GM23338 (cell line): ENCODE measurements around the gene CHST11. TPM values are rescaled to one million over a fixed set of nuclear protein-coding genes. Genes with fewer than 3 reads are reported as not detected.

Experiments used
- ATAC-seq: fragments of 200-7000 bp; cut with Tn5 transposase; 3 replicates; pipeline ENCODE4 v1.9.1; 2020
- DNase-seq: peaks from one replicate; pipeline ENCODE4 v3.0.0-alpha.2; 2015; ENCODE audit warnings: low spot score
- H2AFZ ChIP-seq: fragments of 200-600 bp; sonication (generic); 2 replicates; pipeline ENCODE4 v1.8.0; 2016; ENCODE audit warnings: antibody characterized with exemption, mild to moderate bottlenecking, moderate library complexity
- H3F3A ChIP-seq: fragments of 200-600 bp; sonication (generic); replicated peaks from 2 replicates; pipeline ENCODE4 v1.8.0; 2017; ENCODE audit warnings: antibody characterized with exemption, mixed run types, low read depth
- H3K27ac ChIP-seq: fragments of 200-600 bp; sonication (generic); 2 replicates; pipeline ENCODE4 v1.6.1; 2016; ENCODE audit warnings: low read depth
- H3K27me3 ChIP-seq: fragments of 200-600 bp; sonication (generic); 2 replicates; pipeline ENCODE4 v1.8.0; 2016; ENCODE audit warnings: mild to moderate bottlenecking, mixed run types, moderate library complexity; ENCODE audit not compliant: insufficient read depth
- H3K36me3 ChIP-seq: fragments of 200-600 bp; sonication (generic); 2 replicates; pipeline ENCODE4 v1.8.0; 2016; ENCODE audit warnings: mild to moderate bottlenecking; ENCODE audit not compliant: insufficient read depth
- H3K4me1 ChIP-seq: fragments of 200-600 bp; sonication (generic); 2 replicates; pipeline ENCODE4 v1.8.0; 2016; ENCODE audit warnings: mild to moderate bottlenecking, moderate library complexity; ENCODE audit not compliant: insufficient read depth
- H3K4me2 ChIP-seq: fragments of 200-600 bp; sonication (generic); 2 replicates; pipeline ENCODE4 v1.7.1; 2017; ENCODE audit warnings: mixed run types
- H3K4me3 ChIP-seq: fragments of 200-600 bp; sonication (generic); 2 replicates; pipeline ENCODE4 v1.6.1; 2016; ENCODE audit warnings: mixed run types
- H3K79me2 ChIP-seq: fragments of 200-600 bp; sonication (generic); replicated peaks from 2 replicates; pipeline ENCODE4 v1.8.0; 2017; ENCODE audit warnings: mild to moderate bottlenecking; ENCODE audit not compliant: insufficient read depth
- H3K9me2 ChIP-seq: fragments of 200-600 bp; sonication (generic); 2 replicates; pipeline ENCODE4 v1.8.0; 2017; ENCODE audit not compliant: insufficient read depth
- H4K20me1 ChIP-seq: fragments of 200-600 bp; sonication (generic); replicated peaks from 2 replicates; pipeline ENCODE4 v1.8.0; 2017; ENCODE audit warnings: mild to moderate bottlenecking; ENCODE audit not compliant: insufficient read depth
- H3K27ac Mint-ChIP-seq: 2 replicates; pipeline ENCODE4 v1.8.0; 2020; ENCODE audit warnings: inconsistent platforms, mild to moderate bottlenecking, moderate library complexity, mixed read lengths
- H3K27me3 Mint-ChIP-seq: 3 replicates; pipeline ENCODE4 v1.8.0; 2022; ENCODE audit warnings: low read depth, mild to moderate bottlenecking, moderate library complexity, mixed read lengths, inconsistent platforms; ENCODE audit not compliant: insufficient read depth, poor library complexity
- H3K36me3 Mint-ChIP-seq: 3 replicates; pipeline ENCODE4 v1.8.0; 2021; ENCODE audit warnings: low read depth, mild to moderate bottlenecking, inconsistent platforms, moderate library complexity, mixed read lengths
- H3K4me1 Mint-ChIP-seq: 3 replicates; pipeline ENCODE4 v1.8.0; 2020; ENCODE audit warnings: mild to moderate bottlenecking, inconsistent platforms, mixed read lengths
- H3K4me3 Mint-ChIP-seq: 3 replicates; pipeline ENCODE4 v1.8.0; 2021; ENCODE audit warnings: moderate library complexity, mild to moderate bottlenecking, inconsistent platforms, mixed read lengths
- H3K9me3 Mint-ChIP-seq: 3 replicates; pipeline ENCODE4 v1.8.0; 2020; ENCODE audit warnings: moderate library complexity, mild to moderate bottlenecking, inconsistent platforms, mixed read lengths
- CREB1 ChIP-seq: fragments of 250-450 bp; sonication (Bioruptor Pico); IDR thresholded peaks from 2 replicates; pipeline ENCODE4 v1.5.0; 2020; ENCODE audit warnings: low read depth, mild to moderate bottlenecking, moderate library complexity
- EZH2 ChIP-seq: fragments of 200-600 bp; sonication (generic); IDR thresholded peaks from one replicate; pipeline ENCODE4 v1.8.0; 2017; ENCODE audit warnings: antibody characterized with exemption, mild to moderate bottlenecking, low read depth; ENCODE audit not compliant: unreplicated experiment
- EZH2phosphoT487 ChIP-seq: fragments of 200-600 bp; sonication (generic); IDR thresholded peaks from one replicate; pipeline ENCODE4 v1.8.1; 2018; ENCODE audit warnings: antibody characterized with exemption; ENCODE audit not compliant: unreplicated experiment
- JUNB ChIP-seq: IDR thresholded peaks from one replicate; pipeline ENCODE4 v1.6.1; 2016; ENCODE audit warnings: antibody characterized with exemption; ENCODE audit not compliant: unreplicated experiment
- NANOG ChIP-seq: IDR thresholded peaks from 2 replicates; pipeline ENCODE4 v1.6.1; 2016; ENCODE audit warnings: antibody characterized with exemption, borderline replicate concordance
- POLR2AphosphoS5 ChIP-seq: IDR thresholded peaks from 2 replicates; pipeline ENCODE4 v1.6.1; 2016; ENCODE audit warnings: antibody characterized with exemption, low read depth
- STAT1 ChIP-seq: IDR thresholded peaks from one replicate; pipeline ENCODE4 v1.6.1; 2016; ENCODE audit warnings: antibody characterized with exemption; ENCODE audit not compliant: unreplicated experiment
- ZNF331 ChIP-seq: fragments of 250-450 bp; sonication (Bioruptor Pico); IDR thresholded peaks from 2 replicates; pipeline ENCODE4 v1.5.0; 2020; ENCODE audit warnings: low read depth, mild to moderate bottlenecking, moderate library complexity
- polyA plus RNA-seq: library from polyadenylated mRNA; unstranded; fragments of >200 nt; fragmentation: Nextera tagmentation; extraction: Ambion mirVana; gene quantifications from 2 replicates; pipeline ENCODE4 v1.2.1, GENCODE V29; 2016
- total RNA-seq: library from RNA; depleted of rRNA; stranded (reverse); fragments of >200 nt; shearing (Covaris generic); gene quantifications from 2 replicates; pipeline ENCODE4 v1.2.3, GENCODE V29; 2014
- TF ChIP-seq, protein P1 (sequence below): IDR thresholded peaks from one replicate; pipeline ENCODE4 v1.6.1; 2018; ENCODE audit warnings: antibody characterized with exemption; ENCODE audit not compliant: unreplicated experiment
- TF ChIP-seq, protein P2 (sequence below), 2 experiments: fragments of 200-600 bp in 1 of 2; sonication (generic) in 1 of 2; conservative IDR thresholded peaks; 2 replicates each; pipeline versions ENCODE4 v1.5.1 to v1.6.1; 2016 to 2017; ENCODE audit warnings: antibody characterized with exemption in 2 of 2, low read depth in 2 of 2, mild to moderate bottlenecking in 2 of 2, moderate library complexity in 1 of 2

The CHST11 gene
- total and polyA plus RNA-seq, 2 experiments from 2014 or later: 7.7 to 25.7 TPM

DNA sequence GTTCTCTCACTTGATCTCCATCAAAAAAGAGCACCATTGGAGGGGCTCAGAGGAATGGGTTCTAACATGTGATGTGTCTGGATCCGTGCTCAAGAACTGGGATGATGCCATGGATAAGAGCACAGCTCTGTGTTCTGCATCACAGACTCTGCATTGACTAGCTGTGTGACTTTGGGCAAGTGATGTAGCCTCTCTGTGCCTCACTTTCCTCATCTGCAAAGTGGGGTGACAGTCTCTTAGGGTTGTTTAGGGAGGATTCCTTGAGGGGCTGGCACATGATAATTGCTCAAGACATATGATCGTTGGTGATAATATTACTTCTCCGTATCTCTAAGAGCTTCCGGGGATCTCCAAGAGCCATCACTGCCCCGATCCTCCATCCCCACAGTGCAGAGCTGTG is 202.3 kb downstream of the CHST11 start (continued):
- TF ChIP-seq, protein P1, sequence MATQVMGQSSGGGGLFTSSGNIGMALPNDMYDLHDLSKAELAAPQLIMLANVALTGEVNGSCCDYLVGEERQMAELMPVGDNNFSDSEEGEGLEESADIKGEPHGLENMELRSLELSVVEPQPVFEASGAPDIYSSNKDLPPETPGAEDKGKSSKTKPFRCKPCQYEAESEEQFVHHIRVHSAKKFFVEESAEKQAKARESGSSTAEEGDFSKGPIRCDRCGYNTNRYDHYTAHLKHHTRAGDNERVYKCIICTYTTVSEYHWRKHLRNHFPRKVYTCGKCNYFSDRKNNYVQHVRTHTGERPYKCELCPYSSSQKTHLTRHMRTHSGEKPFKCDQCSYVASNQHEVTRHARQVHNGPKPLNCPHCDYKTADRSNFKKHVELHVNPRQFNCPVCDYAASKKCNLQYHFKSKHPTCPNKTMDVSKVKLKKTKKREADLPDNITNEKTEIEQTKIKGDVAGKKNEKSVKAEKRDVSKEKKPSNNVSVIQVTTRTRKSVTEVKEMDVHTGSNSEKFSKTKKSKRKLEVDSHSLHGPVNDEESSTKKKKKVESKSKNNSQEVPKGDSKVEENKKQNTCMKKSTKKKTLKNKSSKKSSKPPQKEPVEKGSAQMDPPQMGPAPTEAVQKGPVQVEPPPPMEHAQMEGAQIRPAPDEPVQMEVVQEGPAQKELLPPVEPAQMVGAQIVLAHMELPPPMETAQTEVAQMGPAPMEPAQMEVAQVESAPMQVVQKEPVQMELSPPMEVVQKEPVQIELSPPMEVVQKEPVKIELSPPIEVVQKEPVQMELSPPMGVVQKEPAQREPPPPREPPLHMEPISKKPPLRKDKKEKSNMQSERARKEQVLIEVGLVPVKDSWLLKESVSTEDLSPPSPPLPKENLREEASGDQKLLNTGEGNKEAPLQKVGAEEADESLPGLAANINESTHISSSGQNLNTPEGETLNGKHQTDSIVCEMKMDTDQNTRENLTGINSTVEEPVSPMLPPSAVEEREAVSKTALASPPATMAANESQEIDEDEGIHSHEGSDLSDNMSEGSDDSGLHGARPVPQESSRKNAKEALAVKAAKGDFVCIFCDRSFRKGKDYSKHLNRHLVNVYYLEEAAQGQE: no peak
- no peak for TF ChIP-seq NANOG
- TF ChIP-seq, protein P2, sequence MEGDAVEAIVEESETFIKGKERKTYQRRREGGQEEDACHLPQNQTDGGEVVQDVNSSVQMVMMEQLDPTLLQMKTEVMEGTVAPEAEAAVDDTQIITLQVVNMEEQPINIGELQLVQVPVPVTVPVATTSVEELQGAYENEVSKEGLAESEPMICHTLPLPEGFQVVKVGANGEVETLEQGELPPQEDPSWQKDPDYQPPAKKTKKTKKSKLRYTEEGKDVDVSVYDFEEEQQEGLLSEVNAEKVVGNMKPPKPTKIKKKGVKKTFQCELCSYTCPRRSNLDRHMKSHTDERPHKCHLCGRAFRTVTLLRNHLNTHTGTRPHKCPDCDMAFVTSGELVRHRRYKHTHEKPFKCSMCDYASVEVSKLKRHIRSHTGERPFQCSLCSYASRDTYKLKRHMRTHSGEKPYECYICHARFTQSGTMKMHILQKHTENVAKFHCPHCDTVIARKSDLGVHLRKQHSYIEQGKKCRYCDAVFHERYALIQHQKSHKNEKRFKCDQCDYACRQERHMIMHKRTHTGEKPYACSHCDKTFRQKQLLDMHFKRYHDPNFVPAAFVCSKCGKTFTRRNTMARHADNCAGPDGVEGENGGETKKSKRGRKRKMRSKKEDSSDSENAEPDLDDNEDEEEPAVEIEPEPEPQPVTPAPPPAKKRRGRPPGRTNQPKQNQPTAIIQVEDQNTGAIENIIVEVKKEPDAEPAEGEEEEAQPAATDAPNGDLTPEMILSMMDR (conservative IDR thresholded peaks at IDR 0.05; ENCODE audit: low read depth in 2 of 2): no peak
- TF ChIP-seq STAT1: no peak

- peaks cover 6% of the 10 kb centered on the region for H3K27me3 Mint-ChIP-seq
- no peaks in the 10 kb centered on the region for H3K36me3 Mint-ChIP-seq
- no peak overlapping the region for H3K27ac Mint-ChIP-seq
- DNase-seq: no peak
- Histone ChIP-seq H3K4me1 (peaks cover 6% of the 10 kb centered on the region; the same call in 1 of the 2 replicates), H3K9me2 (no peaks in the 10 kb centered on the region), H3K36me3 (no peaks in the 10 kb centered on the region), H3K27me3 (no peaks in the 10 kb centered on the region), H3K4me2 (no peak overlapping the region), H3K27ac (no peak overlapping the region), H3K79me2 (no peaks in the 10 kb centered on the region), H3K4me3 (no peak overlapping the region), H3F3A (no peaks in the 10 kb centered on the region), H4K20me1 (0 out of 2 replicates have a peak, but pooled peaks cover 3% of the 10 kb centered on the region), H2AFZ (no peak overlapping the region)
- H3K4me1 Mint-ChIP-seq: peaks cover 14% of the 10 kb centered on the region
- no peaks in the 10 kb centered on the region for H3K9me3 Mint-ChIP-seq
- ATAC-seq: no peak
- TF ChIP-seq JUNB: no peak
- TF ChIP-seq POLR2AphosphoS5: no peak
- no peak for TF ChIP-seq ZNF331 (CRISPR knock-in tag)
- TF ChIP-seq STAT1: no peak
- H3K4me3 Mint-ChIP-seq: no peak overlapping the region
Measured at GRCh38 chr12:104662203-104662602, 205.5 kb downstream of the CHST11 start.

DNA sequence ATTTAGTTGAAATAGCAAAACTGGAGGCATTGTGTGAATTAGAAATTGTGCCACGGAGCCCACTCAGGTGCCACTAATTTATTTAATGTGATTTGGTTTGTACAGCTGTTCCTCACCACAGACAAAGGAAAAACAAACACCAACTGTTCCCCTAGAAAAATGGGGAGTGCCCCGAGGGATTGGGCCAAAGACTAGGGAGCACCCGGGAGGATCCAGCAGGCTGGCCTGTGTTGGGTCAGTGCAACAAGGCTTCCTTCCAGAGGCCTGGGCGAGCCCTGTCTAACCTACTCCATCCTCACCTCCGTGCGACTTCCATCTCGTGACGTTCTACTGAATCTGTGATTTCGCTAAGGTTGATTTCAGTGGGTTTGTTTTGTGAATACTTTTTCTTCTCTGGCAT is 206.2 kb downstream of the CHST11 start:
- Mint-ChIP-seq H3K27ac (no peak overlapping the region), H3K4me1 (peaks cover 7% of the 10 kb centered on the region), H3K4me3 (no peak overlapping the region), H3K27me3 (peaks cover 2% of the 10 kb centered on the region), H3K9me3 (no peaks in the 10 kb centered on the region), H3K36me3 (no peaks in the 10 kb centered on the region)
- TF ChIP-seq EZH2phosphoT487 (no peak), EZH2 (no peak), CREB1 (CRISPR knock-in tag) (no peak), NANOG (no peak), STAT1 (no peak)
- TF ChIP-seq, protein P2 (conservative IDR thresholded peaks at IDR 0.05; ENCODE audit: low read depth in 2 of 2): no peak
- no peak overlapping the region for H3K4me3 ChIP-seq
- no peak overlapping the region for H3K4me2 ChIP-seq
- no peaks in the 10 kb centered on the region for H3K9me2 ChIP-seq
- H3K4me1 ChIP-seq: 0 out of 2 replicates have a peak, but pooled peaks cover 2% of the 10 kb centered on the region
- no peaks in the 10 kb centered on the region for H3F3A ChIP-seq
- no peaks in the 10 kb centered on the region for H3K36me3 ChIP-seq
- no peak overlapping the region for H2AFZ ChIP-seq
- no peak for DNase-seq
- H3K27me3 ChIP-seq: no peaks in the 10 kb centered on the region
- no peak for ATAC-seq
- no peak overlapping the region for H3K27ac ChIP-seq
- H4K20me1 ChIP-seq: 0 out of 2 replicates have a peak, but pooled peaks cover 3% of the 10 kb centered on the region
- no peaks in the 10 kb centered on the region for H3K79me2 ChIP-seq
